BJ (cell line): ENCODE results near the gene PLEKHA1. TPM values are rescaled to one million over a fixed set of nuclear protein-coding genes. Genes with fewer than 3 reads are reported as not detected.

Experiments
- CTCF ChIA-PET: fragments of 350-600 bp; formaldehyde crosslinking; extraction: SDS; loops from one replicate; lab custom pipeline; 2021; ENCODE audit warnings: antibody characterized with exemption, inconsistent platforms; lab: Yijun Ruan, JAX
- POLR2A ChIA-PET: fragments of 300-600 bp; sonication (Branson Sonifier 250); formaldehyde crosslinking; extraction: SDS; loops from one replicate; lab custom pipeline; 2021; ENCODE audit warnings: antibody characterized with exemption; lab: Charles Lee
- DNase-seq: peaks from one replicate; pipeline ENCODE4 v3.0.0-alpha.2; 2011; ENCODE audit warnings: low read depth
- H3K27me3 ChIP-seq: 2 replicates; pipeline ENCODE4 v1.6.0; 2011; ENCODE audit warnings: low read length; ENCODE audit not compliant: control insufficient read depth, insufficient read depth
- H3K36me3 ChIP-seq: 2 replicates; pipeline ENCODE4 v1.5.1; 2011; ENCODE audit warnings: low read length; ENCODE audit not compliant: control insufficient read depth, insufficient read depth
- H3K4me3 ChIP-seq: 2 replicates; pipeline ENCODE4 v1.5.1; 2011; ENCODE audit warnings: low read depth, mild to moderate bottlenecking, control low read depth, low read length
- CTCF ChIP-seq: IDR thresholded peaks from 2 replicates; pipeline ENCODE4 v1.5.1; 2011; ENCODE audit warnings: low read depth, mild to moderate bottlenecking, control low read depth, inconsistent platforms, low read length, moderate library complexity; ENCODE audit not compliant: insufficient read depth
- polyA plus RNA-seq: library from polyadenylated mRNA; depleted of rRNA; stranded (reverse); fragments of >200 nt; gene quantifications from 2 replicates; pipeline ENCODE4 v1.2.3, GENCODE V29; 2011

PLEKHA1 gene
- polyA plus RNA-seq, 1 experiment, result 18.6 TPM

GRCh38 chr10:122460891-122461293 is 86.4 kb downstream of the PLEKHA1 start:
- DNase-seq, result no peak
- CTCF ChIA-PET, result interaction anchor here (1.0 to 1.2 kb wide), 2 partner anchors 11 to 25 kb away, joined by 3 read pairs; no protein-coding TSS in a partner anchor
- no peaks in the 10 kb centered on the region for H3K36me3 ChIP-seq
- H3K27me3 ChIP-seq, result peaks cover 10% of the 10 kb centered on the region
- POLR2A ChIA-PET, result no interaction called here
- peak overlapping the region; percentile 61 for H3K4me3 ChIP-seq
- no peak for TF ChIP-seq CTCF

- TF ChIP-seq CTCF, result no peak
- Histone ChIP-seq H3K4me3 (peak within 1 kb of the TSS; percentile 61), H3K36me3 (no peaks in the 10 kb centered on the region), H3K27me3 (peaks cover 10% of the 10 kb centered on the region)
- ChIA-PET CTCF (interaction anchor here (1.0 to 1.2 kb wide), 2 partner anchors 11 to 26 kb away, joined by 3 read pairs; no protein-coding TSS in a partner anchor), POLR2A (no interaction called here)
- no peak for DNase-seq
These were observed 86.8 kb downstream of the PLEKHA1 start, which contains the start of gene HTRA1 for GRCh38 chr10:122461367-122461728. TSS of gene HTRA1 (plus strand) at chr10:122461553. CDS start at chr10:122461653, 100 bp downstream.

GRCh38 chr10:122461729-122462532 is 87.4 kb downstream of the PLEKHA1 start:
- DNase-seq, result no peak
- Histone ChIP-seq H3K4me3 (peak overlapping the region; percentile 61), H3K36me3 (no peaks in the 10 kb centered on the region), H3K27me3 (peaks cover 10% of the 10 kb centered on the region)
- ChIA-PET POLR2A (no interaction called here), CTCF (no interaction called here)
- no peak for TF ChIP-seq CTCF

- Histone ChIP-seq H3K27me3 (peaks cover 10% of the 10 kb centered on the region), H3K4me3 (peak overlapping the region; percentile 61), H3K36me3 (no peaks in the 10 kb centered on the region)
- no peak for TF ChIP-seq CTCF
- ChIA-PET CTCF (no interaction called here), POLR2A (interaction anchor here (0.6 kb wide), 1 partner anchor 11 kb away, joined by 3 read pairs; no protein-coding TSS in a partner anchor)
- no peak for DNase-seq
These were observed 88.3 kb downstream of the PLEKHA1 start for GRCh38 chr10:122462533-122463465.
